Measurements from ENCODE around the gene CBX2.

The CBX2 gene

DNA sequence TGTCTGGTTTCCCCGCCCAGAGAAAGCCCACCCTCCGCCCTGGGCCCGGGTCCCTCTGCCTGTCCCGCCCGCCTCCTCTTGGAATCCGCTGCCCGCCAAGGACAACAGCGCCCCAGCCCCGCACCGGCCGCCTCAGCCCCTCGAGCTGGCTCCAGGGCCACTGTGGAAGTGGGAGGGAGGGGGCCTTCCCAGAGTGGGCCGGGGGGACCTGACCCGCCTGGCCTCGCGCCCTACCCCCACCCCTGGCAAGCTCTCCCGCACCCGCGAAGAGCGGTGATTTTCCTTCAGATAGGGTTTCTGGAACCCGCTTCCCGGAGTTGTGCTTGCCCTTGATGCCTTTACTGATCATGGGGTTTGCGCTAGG is 21.2 kb downstream of the CBX2 start:
- in situ Hi-C loops (cut with MboI; ENCODE audit: low sequenced_read_pairs) = no loop called here

DNA sequence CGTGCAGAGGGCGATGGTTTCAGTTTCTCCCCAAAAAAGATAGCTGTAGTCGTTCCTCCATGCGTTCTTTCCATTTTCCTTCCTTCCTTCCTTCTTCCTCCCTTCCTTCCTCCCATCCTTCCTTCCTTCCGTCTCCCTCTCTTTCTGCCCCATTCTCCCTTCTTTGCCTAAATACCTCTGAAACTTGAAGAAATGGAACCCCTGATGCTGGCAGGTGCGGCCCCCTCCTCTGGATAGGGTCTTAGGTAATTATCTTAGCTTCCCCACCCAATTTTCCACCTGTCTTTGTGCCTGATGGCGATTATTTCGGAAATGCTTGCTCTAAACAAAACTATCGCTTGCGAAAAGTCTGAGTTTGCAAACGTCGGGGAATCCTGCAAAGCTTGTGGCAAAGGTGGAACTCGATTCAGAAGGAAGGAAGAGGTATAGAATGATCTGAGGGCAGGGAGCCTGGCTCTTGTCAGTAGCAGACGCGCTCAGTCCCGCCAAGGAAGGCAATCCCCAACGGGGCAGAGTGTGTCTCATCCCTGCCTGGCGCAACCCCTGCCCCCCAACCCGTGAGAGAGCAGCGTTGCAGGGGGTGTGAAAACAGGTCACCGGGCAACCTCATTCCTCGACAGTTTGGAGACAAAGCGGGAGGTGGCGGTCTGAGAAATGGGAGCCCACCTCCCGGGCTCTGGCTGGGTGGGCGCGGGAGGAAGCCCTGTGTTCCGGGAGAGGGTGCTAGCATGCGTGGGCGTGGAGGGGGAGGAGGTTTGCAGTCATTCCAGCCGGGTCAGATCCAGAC is 21.8 kb downstream of the CBX2 start:
- in situ Hi-C loops (cut with MboI; ENCODE audit: low sequenced_read_pairs) = loop anchor here (25.0 kb wide), 1 partner anchor 188 kb away; no protein-coding TSS in a partner anchor

DNA sequence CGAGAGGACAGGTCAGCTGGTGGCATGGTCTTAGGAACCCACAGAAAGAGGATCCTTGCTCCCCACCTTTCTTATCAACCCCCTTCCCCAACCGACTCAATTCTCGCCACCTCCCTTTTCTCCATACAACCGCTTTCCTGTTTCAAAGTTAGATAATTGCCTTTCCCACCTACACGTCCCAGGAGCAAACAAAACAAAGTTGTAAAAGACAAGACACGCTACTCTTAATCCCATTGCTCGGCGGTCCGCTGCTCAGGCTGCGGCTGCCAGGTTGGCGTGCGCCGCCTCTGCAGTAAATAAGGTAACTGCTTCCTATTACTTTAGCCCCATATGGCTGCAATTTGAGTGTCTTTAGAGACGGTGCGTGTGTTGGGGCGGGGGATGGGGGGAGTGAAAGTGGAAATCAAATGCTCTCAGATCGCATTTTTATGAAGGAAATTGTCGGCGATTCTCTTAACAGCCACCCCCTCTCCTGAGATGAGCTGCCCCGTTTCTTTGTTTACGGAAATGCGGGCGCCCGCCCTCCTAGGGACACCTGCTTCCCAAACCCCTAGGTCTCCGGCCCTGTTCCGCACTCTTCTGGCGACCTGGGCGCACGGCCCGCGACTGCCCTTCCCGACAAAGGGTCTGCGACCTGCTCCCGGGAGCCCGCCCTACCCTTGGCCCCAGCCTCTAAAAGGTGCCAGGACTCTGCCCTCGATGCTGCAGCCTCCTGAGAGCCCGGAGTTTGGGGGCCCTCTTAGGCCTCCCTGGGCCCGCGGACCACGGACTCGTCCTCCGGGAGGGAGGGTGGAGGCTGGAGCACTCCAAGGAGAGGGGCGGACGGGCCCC is 22.6 kb downstream of the CBX2 start:
- in situ Hi-C loops (cut with MboI; ENCODE audit: low sequenced_read_pairs) = loop anchor here (25.0 kb wide), 1 partner anchor 187 kb away; no protein-coding TSS in a partner anchor

DNA sequence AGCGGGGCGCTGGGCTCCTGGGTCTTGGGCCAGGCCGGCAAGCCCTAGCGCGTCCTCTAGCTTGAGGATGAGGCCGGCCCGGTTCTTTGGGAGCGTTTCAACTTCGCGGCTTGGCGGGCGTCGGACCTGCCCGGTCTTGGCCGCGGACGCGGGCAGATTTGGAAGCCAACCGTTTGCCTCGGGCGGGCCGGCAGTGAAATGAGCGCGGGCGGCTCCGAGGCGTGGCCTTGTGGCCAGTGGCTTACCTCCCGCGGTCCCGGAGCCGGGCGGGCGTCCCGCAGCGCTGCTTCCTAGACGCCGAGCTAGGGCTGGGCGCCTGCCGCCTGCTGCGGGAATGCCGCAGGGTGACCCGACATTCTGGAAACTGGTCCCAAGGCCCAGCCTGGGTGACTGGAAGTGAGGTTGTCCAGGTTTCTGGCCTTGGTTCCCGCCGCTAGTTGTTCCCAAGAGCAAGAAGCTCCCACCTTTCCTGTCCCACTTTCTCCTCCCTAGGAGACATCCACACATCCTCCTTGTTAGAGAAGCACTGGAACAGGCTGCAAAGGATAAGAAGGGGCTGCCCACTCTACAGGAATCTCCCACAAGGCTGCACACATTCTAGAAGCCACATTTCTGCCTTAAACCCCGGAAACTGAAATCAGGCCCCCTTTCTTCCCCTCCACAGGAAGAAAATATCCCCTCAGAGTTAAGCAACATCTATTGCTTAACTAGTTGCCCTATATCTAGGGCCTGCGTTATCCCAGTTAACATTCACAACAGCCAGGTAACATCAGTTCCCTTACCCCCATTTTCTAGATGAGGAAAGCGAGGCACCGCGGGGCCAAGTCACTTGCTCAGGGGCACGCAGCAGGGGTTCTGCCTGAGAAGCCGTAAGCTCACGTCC is 23.4 kb downstream of the CBX2 start:
- in situ Hi-C loops (cut with MboI; ENCODE audit: low sequenced_read_pairs) = loop anchor here (25.0 kb wide), 1 partner anchor 186 kb away; no protein-coding TSS in a partner anchor

DNA sequence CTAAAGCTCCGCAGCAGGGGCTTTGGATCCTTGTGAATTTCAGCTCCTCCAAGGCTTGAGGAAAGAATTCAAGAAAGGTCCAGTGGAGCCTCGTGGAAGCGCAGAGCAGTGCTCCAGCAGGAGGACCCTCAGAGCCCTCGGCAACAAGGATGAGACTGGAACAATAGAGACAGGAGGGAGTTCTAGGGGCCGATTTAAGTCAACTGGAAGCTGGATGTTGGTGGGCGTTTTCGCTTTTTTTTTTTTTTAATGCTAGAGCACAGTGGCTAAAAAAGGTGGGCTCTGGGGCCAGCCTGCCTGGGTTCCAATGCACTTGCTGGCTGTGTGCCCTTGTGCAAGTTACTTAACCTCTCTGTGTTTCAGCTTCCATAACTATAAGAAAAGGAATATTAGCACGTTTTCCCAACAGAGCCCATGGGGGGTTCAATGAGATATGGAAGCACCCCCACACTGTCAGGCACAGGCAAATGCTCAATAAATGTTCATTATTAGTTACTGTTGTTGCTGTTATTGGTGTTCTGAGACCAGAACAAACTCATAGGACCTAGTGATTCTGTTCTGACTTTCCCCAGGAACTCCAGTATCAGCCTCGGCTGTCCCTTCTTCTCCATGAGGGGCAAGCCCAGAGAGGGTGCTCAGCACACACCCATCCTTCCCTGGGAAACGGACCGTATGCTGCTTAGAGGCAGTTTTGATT is 24.2 kb downstream of the CBX2 start:
- in situ Hi-C loops (cut with MboI; ENCODE audit: low sequenced_read_pairs) = loop anchor here (25.0 kb wide), 1 partner anchor 185 kb away; no protein-coding TSS in a partner anchor

DNA sequence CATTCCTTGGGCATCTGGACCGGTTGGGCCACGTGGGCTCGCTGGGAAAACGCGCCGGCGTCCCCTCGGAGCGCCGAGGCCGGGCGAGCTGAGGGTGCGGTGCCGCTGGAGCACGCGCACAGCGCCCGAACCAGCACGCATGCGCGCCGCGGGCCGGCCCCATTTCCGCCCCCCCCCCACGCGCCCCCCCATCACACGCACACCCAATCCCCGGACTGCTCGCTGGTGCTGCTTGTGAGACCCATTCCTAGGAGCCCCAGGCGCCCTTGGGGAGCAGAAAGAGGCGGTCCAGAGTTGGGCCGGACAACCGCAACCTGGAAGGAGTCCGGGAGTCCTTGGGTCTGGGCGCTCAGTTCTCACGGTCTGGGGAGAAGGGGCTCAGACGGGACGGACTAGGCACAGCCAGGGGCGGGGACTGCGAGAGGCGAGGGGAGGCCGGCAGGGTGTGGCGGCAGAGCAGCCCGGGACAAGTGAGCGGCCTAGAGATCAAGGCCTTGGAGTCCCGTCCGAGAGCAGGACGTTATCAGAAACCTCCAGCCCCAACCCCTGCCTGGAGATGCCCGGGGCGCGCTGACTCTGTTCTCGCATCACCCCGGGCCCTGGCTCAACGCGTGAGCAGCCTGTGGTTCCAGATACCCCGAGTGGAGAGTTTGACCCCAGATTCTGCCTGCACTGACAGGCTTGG is 24.9 kb downstream of the CBX2 start:
- in situ Hi-C loops (cut with MboI; ENCODE audit: low sequenced_read_pairs) = loop anchor here (25.0 kb wide), 1 partner anchor 184 kb away; no protein-coding TSS in a partner anchor

DNA sequence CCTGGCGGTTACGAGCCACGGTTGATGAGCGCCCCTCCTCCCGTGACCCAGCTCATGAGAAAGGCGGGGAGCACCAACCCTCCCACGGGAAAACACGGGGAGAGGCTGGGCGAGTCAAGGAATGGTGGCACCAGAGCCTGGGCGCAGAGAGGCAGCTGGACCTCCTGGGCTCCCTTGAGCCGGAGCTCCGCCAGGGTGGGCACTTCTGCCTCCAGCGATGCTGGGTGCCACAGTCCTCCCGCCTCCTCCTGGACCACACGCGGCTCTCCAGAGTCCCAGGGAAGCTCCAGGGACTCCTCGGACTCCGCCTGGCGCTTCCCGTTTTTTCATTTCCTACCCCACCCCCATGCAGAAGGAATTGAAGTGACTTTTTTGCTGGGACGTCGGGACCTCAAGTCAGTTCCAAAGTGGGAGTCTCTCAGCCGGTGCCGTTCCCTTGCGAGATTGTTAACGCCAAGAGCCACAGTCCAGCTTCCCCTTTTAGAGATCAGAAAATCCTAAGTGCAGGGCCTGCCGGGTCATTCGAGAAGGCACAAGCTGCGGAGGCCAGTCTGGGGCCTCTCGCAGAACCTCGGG is 25.6 kb downstream of the CBX2 start:
- in situ Hi-C loops (cut with MboI; ENCODE audit: low sequenced_read_pairs) = loop anchor here (25.0 kb wide), 1 partner anchor 184 kb away; no protein-coding TSS in a partner anchor

DNA sequence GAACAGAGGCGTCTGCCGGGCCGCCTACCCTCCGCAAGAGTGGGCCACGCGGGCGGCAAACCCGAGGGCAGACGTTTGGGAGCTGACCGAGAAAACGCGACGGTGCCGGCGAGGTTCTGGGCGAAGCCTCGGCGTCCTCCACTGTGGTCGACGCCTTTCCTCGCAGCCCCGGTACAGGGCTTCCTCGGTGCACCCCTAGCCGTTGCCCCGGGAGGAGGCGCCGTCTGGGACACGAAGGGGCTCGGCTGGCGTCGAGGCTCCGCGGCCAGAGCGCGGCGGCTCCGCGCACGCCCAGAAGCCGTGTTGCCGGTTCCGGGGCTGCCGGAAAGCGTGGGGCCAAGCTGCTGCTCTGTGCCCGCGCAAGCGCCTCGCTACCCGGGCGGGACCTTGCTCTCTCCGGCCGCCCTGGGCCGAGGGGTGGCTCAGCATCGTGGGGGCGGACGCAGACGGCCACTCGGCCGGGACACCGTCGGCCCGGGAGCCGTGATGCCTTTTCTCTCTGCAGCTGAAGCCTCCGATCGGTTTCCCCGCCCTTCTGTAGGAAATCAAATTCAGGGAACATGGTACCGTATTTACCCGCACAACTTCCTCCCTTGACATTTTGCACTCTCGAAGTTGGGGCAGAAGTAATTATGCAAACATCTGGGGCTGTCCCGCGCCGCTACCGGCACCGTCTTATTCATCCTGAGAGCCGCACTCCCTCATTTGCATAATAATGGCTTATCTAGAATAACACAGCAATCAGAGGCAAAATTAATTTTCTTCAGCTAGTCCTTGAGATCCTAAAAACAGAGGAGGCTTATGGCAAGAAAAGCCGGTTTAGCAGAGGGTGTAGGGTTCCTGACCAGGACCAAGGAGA is 26.3 kb downstream of the CBX2 start:
- in situ Hi-C loops (cut with MboI; ENCODE audit: low sequenced_read_pairs) = loop anchor here (25.0 kb wide), 1 partner anchor 183 kb away; no protein-coding TSS in a partner anchor

DNA sequence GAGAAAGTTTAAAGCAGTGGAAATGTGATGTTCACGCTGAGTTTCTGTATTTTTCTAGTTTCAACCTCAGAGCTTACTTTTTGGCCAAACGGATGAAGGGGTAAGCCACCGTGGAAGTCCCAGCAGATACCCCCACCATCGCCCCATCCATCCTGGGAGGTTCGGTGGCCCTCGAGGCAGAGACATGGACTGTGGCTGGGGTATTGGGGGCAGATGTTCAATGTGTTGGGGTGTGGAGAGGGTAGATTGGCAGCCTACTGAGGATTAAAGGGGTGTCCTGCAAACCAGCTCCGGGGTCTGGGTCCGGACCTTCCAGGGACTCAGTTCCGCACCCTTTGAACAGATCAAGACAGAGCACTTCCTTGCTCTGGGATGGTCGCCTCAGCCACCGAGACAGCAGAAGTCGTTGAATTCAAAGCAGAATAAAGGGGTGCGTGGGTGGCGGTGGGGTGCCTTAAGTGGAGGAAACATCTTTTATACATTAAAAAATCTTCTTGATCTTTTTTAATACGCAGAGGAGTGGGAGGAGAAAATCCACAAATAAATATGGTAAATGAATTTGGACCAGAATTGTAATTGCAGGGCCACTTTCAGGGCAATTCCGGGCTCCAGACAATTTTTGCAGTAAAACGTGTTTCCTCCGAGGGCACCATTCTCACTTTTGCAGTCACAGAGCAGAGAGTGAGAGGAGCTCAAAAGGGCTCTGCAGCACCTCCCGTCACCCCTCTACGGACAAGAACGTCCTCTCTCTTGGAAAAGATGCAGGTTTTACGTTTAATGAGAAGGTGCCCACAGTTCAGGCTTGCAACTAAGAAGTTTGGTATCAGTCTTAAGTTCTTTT is 27.1 kb downstream of the CBX2 start:
- in situ Hi-C loops (cut with MboI; ENCODE audit: low sequenced_read_pairs) = loop anchor here (25.0 kb wide), 1 partner anchor 182 kb away; no protein-coding TSS in a partner anchor

DNA sequence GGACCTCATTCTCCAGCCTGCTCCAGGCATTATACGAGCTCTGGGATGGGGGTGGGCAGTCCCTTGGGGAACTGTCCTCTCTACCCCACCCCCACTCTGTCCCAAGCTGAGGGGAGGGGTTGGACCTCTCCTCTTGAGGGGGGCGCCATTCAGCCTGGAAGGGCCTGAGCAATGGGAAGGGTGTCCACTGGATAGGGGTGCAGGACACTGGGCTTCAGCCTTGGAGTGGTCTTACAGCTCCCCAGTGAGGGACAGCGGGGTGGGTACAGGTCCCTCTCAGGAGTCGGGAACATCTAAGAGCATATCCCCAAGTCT is 28.5 kb downstream of the CBX2 start:
- in situ Hi-C loops (cut with MboI; ENCODE audit: low sequenced_read_pairs) = loop anchor here (25.0 kb wide), 1 partner anchor 181 kb away; no protein-coding TSS in a partner anchor

DNA sequence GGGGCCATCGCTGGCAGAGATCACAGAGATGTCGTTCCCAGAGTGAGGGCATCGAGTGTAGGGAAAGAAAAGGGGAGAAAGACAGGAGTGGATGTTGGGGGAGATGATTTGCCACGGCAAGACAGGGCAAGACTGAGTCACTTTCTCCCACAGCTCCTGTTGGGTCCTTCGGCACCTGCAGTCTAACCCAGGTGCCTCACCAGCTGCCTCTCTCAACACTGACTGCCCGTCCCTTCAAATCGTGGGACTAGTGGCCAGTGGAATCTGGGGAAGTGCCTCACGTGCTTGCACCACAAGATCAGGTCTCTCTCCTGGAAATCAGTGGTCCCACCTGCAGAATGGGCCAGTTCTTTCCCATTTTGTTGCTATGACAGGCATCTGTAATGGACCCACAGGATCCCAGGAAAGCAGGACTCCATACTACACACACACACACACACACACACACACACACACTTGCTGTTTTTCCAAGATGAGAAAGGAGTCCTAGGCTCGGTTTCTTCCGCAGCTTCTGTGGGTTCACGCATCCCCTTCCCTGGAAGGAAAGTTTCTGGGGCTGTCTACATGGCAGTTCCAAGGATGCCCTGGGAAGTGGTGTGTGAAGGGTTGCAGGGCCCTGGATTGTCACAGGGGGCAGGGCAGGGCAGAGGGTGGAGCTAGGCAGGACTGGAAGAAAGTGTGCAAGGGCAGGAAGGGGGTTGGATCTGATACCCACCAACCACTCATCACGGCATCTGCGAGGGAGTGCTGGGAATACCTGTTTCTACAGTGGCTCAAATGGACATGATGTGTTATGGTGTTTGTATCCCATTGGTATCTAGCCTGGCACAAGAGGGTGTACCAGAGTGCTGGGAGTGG is 29.1 kb downstream of the CBX2 start:
- in situ Hi-C loops (cut with MboI; ENCODE audit: low sequenced_read_pairs) = loop anchor here (25.0 kb wide), 1 partner anchor 180 kb away; no protein-coding TSS in a partner anchor

DNA sequence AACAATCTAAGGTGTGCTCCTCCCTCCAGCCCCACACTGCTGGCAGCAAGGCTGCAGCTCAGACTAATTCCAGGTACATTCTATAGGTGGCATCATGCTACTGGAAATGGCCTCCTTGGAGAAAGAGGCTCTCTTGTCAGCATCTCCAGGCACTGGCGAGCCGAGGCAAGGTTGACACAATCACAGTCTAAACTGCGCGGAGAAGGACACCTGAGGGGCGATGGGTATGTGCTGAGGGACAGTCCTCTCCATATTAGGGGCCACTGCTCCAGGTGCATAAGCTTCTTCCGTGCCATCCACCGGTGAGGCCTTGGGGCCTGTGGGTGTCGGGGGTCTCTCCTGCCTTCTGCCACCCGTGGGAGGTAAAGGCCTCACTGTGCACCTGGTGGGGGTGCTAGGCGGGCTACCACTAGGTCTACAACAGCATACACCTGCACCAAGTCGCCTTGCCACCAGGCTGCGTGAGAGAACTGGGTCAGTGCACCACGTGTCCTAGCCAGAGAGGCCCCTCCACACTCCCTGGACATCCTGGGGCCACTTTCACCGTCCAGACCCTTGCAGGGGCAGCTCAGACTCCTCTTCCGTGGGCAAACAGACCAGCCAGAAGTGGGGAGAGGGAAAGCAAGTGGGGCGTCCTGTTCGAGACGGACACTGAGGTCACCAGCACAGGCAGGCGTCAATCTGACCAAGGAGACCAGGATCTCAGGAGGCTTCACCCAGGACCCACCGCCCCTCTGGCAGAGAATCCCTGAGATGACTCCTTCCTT is 31.0 kb downstream of the CBX2 start:
- in situ Hi-C loops (cut with MboI; ENCODE audit: low sequenced_read_pairs) = loop anchor here (25.0 kb wide), 1 partner anchor 178 kb away; no protein-coding TSS in a partner anchor

DNA sequence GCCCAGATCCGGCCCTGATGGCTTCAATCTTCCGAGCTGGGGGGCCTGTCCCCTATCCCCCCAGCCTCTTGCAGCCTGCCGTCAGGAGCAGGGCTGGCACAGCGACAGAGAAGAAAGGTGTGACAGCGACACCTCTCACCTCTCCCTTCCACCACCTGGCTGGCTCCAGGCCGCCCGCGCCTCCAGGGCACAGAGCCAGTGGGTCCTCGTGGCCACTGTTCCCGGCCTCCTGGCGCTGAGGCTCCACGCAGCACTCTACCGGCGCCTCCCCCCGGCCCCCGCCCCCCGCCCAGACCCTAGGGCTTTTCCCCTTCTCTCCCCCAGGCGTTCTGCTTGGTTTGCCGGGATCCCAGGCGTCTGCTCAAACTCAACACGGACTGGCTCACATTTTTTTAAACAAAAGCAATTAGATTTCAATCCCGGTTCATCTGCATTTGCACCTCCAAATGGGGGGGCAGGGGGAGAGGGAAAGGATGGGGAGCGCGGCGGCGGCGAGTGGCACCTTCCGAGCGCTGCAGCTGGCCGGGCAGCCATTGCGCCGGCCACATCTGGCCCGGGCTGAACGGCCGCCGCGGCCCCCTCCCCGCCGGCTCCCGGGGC is 31.7 kb downstream of the CBX2 start:
- in situ Hi-C loops (cut with MboI; ENCODE audit: low sequenced_read_pairs) = loop anchor here (25.0 kb wide), 1 partner anchor 178 kb away; no protein-coding TSS in a partner anchor

DNA sequence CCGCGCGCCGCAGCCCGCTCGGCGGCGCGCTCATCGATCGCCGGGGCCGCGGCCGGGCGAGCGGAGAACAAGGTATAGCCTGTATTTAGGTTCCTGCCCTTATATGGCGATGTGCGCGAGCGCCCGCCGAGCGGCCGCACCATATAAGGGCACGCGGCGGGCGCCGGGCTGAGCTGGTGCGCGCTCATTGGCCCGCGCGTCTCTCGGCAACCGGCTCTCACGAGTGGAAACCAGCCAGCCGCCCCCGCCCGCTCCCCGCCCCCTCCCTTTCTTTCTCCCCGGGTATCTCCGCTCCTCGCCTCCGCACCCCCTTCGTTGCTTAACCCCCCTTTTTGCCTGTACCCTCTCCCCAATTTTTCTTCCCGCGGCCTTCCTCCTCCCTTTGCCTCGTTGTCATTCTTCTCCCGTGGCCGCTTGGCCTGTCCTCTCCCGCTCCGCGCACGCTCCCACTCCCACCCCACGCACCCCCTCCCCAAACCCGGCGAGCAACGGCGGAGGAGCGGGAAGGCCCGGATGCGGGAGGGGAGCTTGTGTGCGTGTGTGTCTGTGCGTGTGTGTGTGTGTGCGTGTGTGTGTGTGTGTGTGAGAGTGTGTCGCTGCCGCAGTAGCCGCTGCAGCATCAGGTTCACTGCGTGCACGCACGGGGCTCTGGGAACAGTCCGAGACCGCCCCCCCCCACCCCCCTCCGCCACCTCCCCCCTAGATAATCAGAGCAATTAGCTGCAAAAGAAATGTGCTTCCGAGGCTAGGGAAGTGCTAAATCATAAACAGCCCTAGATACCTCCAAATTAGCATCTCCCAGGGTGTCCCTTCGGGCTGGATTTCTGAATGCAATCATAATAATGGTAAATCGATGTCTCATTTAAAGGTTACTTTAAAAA is 32.4 kb downstream of the CBX2 start:
- in situ Hi-C loops (cut with MboI; ENCODE audit: low sequenced_read_pairs) = loop anchor here (25.0 kb wide), 1 partner anchor 177 kb away; no protein-coding TSS in a partner anchor
